ENCODE results near the gene ADCY3. TPM values are rescaled to one million over a fixed set of nuclear protein-coding genes. Genes with fewer than 3 reads are reported as not detected.
A peak's percentile ranks its signal among the peaks of the same experiment; 100 is the strongest.

Gene ADCY3
- total RNA-seq: 26.7 TPM
- long read RNA-seq, full-length matches to known transcripts: 1 of 26 reads
- long read RNA-seq, partial matches to known transcripts: 14 of 26 reads
- long read RNA-seq, other reads (novel, unspliced or antisense): 11 of 26 reads

DNA sequence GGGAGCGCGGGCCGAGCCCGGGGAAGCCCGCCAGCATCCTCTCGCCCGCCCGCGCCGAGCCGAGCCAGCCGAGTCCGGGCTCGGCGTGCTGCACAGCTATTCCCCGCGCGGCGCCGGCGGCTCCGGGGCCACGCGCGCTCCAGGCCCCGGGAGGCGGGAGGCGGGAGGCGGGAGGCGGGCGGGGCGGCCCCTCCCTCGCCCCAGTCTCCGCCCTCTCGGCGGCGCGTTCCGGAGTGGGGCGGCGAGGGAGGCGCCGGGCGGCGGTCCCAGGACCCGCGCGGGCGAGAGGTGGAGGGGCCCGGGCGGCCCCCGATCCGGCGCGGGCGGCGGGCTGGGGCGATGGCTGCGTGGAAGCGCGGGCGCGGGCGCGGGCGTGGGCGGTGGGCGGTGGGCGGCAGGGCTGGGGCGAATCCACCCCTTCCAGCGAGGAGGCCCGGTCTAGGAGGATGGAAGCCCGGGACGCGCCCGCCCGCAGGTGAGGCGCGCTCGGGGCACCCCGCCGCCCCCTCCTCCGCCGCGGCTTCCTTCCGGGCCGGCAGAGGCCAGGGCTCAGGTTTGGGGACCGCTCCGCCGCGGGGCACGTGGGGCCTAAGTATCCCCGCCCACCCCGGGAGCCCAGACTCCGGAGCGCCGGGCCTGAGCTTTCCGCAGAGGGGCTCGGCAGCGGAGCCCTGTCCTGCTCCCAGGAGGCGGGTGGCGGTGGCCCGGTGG lies at the start of gene ADCY3:
ADCY3 (minus strand) TSS at position 140 of the 711 bp plus-strand sequence. CDS start 1,250 bp downstream, outside the sequence.
- intact Hi-C loops (cut with DNase I): no loop called here
- DNase-seq (ENCODE audit: missing footprints) (peak; percentile 78), ATAC-seq (peak; percentile 77)

GRCh38 chr2:24969784-24970183 lies 49.7 kb upstream of the ADCY3 start:
- intact Hi-C loops (cut with DNase I): loop anchor here (5.0 kb wide), 1 partner anchor 228 kb away; no protein-coding TSS in a partner anchor
- no peak for ATAC-seq
- no peak for DNase-seq (ENCODE audit: missing footprints)

GRCh38 chr2:24961903-24962302 lies 41.9 kb upstream of the ADCY3 start:
- no peak for ATAC-seq
- intact Hi-C loops (cut with DNase I): no loop called here

DNA sequence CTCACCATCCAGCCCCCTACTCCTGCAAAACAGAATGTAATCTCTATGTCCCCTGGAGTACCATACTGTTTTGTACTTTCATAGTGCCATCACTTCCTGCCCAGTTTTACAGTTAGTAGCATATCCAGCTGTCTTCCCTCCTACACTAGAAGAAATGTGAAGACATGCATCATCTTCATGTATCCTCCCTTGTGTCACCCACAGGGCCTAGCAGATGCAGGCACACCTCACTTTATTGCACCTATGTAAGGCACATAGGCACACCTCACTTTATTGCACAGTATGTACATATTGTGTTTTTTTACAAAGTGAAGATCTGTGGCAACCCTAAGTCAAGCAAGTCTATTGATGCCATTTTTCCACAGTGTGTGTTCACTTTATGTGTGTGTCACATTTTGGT lies 39.7 kb upstream of the ADCY3 start:
- intact Hi-C loops (cut with DNase I): no loop called here
- no peak for DNase-seq (ENCODE audit: missing footprints)
- no peak for ATAC-seq

More at GRCh38 chr2:24961903-24962302, 41.9 kb upstream of the ADCY3 start:
- DNase-seq (ENCODE audit: missing footprints): no peak

- intact Hi-C loops (cut with DNase I): no loop called here
- no peak for ATAC-seq
- no peak for DNase-seq (ENCODE audit: missing footprints)
Measured at GRCh38 chr2:24958411-24958935, 38.4 kb upstream of the ADCY3 start.

DNA sequence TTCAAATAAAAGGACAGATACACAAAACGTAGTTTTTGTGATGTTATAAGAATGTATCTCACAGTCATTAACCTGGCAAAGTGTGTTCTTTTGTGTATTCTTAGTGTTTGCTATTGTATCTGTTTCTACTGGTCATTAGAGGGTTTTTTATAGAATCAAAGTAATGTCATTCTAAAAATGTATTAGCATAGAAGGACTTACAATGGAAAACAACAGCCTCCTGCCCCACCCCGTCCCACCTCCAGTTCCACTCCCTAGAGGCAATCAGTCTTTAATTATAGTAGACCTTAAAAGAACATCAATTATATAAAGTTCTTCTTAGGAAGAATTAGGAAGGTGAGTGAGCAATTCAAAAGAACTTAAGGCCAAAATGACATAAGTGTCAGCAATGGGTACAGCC lies 37.9 kb upstream of the ADCY3 start:
- intact Hi-C loops (cut with DNase I): no loop called here
- DNase-seq (ENCODE audit: missing footprints): no peak
- no peak for ATAC-seq

DNA sequence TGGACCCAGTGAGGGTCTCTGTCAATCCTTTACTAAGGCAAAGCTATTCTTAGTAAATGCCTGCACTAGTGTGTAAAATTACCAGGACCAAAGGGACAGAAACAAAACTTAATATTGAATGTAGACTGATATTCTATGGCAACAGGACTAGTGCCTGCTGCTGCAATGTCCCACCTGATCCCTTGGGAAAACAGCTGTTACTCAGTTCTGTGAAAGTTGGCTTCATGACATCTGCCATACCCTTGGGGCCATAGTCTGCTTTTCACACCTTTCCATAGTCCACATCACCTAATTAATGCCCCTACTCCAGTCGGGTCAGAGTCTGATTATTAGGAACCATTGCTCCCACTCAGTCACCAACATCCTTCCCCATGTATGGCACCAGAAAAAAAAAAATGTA lies 37.2 kb upstream of the ADCY3 start:
- intact Hi-C loops (cut with DNase I): no loop called here
- ATAC-seq: no peak

GRCh38 chr2:24955921-24956320 lies 35.9 kb upstream of the ADCY3 start:
- intact Hi-C loops (cut with DNase I): no loop called here
- ATAC-seq (no peak), DNase-seq (ENCODE audit: missing footprints) (no peak)

More for the DNA sequence above, 37.2 kb upstream of the ADCY3 start:
- DNase-seq (ENCODE audit: missing footprints): no peak

DNA sequence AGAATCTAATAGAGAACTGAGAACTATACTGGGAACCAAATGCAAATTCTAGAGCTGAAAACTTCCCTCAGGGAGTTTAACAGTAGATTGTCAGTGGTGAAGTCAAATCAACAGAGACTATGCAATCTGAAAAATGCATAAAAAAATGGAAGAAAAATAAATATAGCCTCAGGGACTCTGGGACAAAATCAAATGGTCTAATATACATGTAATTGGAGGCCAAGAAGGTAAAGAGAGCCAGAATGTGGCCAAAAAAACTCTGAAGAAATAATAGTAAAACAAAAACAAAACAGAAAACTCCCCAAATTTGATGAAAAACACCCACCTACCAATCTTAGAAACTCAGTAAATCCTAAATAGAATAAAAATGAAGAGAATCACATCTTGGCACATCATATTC lies 35.2 kb upstream of the ADCY3 start:
- no peak for ATAC-seq
- intact Hi-C loops (cut with DNase I): no loop called here

GRCh38 chr2:24950102-24950501 lies 30.1 kb upstream of the ADCY3 start:
- DNase-seq (ENCODE audit: missing footprints): no peak
- ATAC-seq: no peak
- intact Hi-C loops (cut with DNase I): no loop called here

More for the DNA sequence above, 35.2 kb upstream of the ADCY3 start:
- DNase-seq (ENCODE audit: missing footprints): no peak

DNA sequence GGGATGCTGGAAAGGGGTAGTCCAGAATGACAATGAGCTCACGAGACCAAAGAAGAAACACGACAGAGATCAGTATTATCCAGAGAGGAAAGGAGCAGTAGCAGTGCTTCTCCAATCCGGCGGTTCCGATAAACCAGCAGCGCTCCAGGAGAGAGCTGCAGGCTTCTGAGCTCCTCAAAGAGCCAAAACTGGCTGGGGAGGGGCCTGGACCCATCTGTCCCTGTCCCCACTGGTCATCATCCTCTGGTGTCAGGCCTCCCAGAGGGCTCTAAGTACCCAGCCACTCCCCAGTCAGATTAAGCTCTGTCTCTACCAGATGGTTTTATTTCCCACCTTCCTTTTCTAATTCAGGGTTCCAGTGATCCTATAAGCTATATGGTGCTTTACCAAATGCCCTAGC lies 28.5 kb upstream of the ADCY3 start:
- DNase-seq (ENCODE audit: missing footprints) (no peak), ATAC-seq (no peak)
- intact Hi-C loops (cut with DNase I): no loop called here

GRCh38 chr2:24947561-24948157 lies 27.6 kb upstream of the ADCY3 start:
- no peak for DNase-seq (ENCODE audit: missing footprints)
- intact Hi-C loops (cut with DNase I): no loop called here
- ATAC-seq: no peak

GRCh38 chr2:24945907-24946306 lies 25.9 kb upstream of the ADCY3 start:
- ATAC-seq: no peak
- intact Hi-C loops (cut with DNase I): no loop called here
- DNase-seq (ENCODE audit: missing footprints): no peak

- ATAC-seq: no peak
- no peak for DNase-seq (ENCODE audit: missing footprints)
- intact Hi-C loops (cut with DNase I): no loop called here
Measured at GRCh38 chr2:24943427-24944053, 23.5 kb upstream of the ADCY3 start.

GRCh38 chr2:24939353-24939752 lies 19.3 kb upstream of the ADCY3 start:
- intact Hi-C loops (cut with DNase I): no loop called here
- DNase-seq (ENCODE audit: missing footprints): no peak
- no peak for ATAC-seq

GRCh38 chr2:24937236-24937635 lies 17.2 kb upstream of the ADCY3 start:
- intact Hi-C loops (cut with DNase I): no loop called here
- ATAC-seq: no peak
- DNase-seq (ENCODE audit: missing footprints): no peak

- ATAC-seq (no peak), DNase-seq (ENCODE audit: missing footprints) (no peak)
- intact Hi-C loops (cut with DNase I): no loop called here
Measured at GRCh38 chr2:24935145-24935544, 15.1 kb upstream of the ADCY3 start.

DNA sequence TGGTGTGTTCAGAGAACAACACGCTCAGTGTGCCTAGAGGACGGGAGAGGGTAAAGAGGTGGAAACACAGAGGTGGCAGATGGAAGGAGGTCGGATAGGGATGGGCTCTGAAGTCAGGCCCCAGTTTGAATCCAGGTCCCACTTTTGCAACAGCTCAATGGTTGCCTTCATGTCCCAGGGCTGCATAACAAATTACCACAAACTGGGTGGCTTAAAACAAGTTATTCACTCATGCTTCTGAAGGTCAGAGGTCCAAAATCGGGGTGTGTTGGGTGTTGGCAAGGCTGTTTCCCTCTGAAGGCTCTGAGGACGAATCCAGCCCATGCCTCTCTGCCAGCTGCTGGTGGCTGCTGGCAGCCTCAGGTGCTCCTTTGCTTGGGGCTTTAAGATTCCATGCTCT lies 12.7 kb upstream of the ADCY3 start:
- no peak for ATAC-seq
- no peak for DNase-seq (ENCODE audit: missing footprints)
- intact Hi-C loops (cut with DNase I): no loop called here

- ATAC-seq (no peak), DNase-seq (ENCODE audit: missing footprints) (no peak)
- intact Hi-C loops (cut with DNase I): no loop called here
Measured at GRCh38 chr2:24930768-24931167, 10.7 kb upstream of the ADCY3 start.

- intact Hi-C loops (cut with DNase I): no loop called here
- DNase-seq (ENCODE audit: missing footprints) (no peak), ATAC-seq (no peak)
Measured at GRCh38 chr2:24929230-24929629, 9.2 kb upstream of the ADCY3 start.
